ENCODE measurements around the gene LONRF2. TPM values are rescaled to one million over a fixed set of nuclear protein-coding genes. Genes with fewer than 3 reads are reported as not detected.

LONRF2 gene
- polyA plus RNA-seq (2011; rRNA removed) (17.9 and 21.8 TPM in 2 replicates), polyA plus RNA-seq (2017; fragmentation: RNase III; extraction: RNeasy Plus Mini Kit Qiagen cat#74134 plus additional on column Dnase treatment) (4.7 to 5.5 TPM (median 4.8 TPM) in 3 replicates), polyA minus RNA-seq (2011; rRNA and poly(A)+ RNA removed) (22.2 and 25.8 TPM in 2 replicates)
- 2.2 and 2.7 TPM in 2 replicates for polyA plus RNA-seq (2012; cell fraction: cytosol; rRNA removed)
- 6.8 and 10.0 TPM in 2 replicates for polyA plus RNA-seq (2012; cell fraction: nucleus; rRNA removed)

DNA sequence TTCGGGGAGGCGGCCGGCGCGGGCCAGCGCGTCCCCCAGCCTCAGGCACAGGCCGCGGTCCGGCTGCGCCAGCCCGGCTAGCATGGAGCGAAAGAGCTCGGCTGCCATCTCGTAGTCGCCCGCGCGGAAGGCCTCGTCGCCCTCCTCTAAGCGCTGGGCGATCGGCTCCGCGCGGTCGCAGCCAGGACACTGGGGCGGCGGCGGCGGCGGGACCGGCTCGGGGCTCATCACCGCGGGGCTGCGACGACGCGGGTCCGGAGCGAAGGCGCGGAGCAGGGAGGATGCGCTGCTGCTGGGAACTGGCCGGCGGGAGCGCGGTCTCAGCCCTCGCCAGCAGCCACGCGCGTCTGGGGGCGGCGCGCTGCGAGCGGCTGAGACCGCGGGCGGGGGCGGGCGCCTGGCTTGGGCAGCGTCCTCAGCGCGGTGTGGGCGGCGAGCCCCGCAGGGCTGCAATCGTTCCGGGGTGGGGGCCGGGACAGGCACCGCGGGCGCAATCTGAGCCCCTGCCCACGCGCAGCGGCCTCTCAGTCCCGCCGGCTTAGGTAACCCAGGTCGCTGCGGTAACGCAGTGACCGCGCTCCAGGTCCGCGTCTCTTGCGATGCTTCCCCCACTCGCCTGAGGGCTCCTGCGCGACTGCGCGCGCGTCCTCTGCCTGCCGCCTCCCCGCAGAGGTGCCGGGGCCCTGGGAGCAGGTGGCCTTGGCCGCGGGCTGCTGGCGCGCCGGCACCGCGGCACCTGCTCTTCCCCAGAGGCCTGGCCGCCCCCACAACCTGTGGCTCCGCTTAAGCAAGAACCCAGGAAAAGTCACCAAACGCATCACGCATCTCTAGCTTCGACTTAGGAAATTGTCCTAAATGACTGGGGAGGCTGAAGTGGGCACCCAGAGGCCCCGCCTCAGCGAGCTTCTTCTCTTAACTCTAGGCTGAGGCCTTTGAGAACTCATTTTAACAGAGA, at the start of gene LONRF2:
TSS of gene LONRF2 (minus strand) at position 636 of the 955 bp plus-strand sequence. CDS start at position 228, 408 bp downstream.
- H3K4me2 ChIP-seq, result peak within 1 kb of the TSS; percentile 83
- TF ChIP-seq RAD21 (conservative IDR thresholded peaks at IDR 0.05 in 1 of 2, IDR thresholded peaks at IDR 0.05 in 1 of 2) (peak in 1 of 2 experiments; percentile 10; a peak in 1 of 5 replicates), FOSL2 (IDR thresholded peaks at IDR 0.05) (no peak), FOSL2 (CRISPR knock-in tag; IDR thresholded peaks at IDR 0.05) (no peak), EHMT2 (IDR thresholded peaks at IDR 0.05; ENCODE audit: low read depth) (no peak), HOXB5 (CRISPR knock-in tag; IDR thresholded peaks at IDR 0.05) (no peak), TFCP2L1 (CRISPR knock-in tag; IDR thresholded peaks at IDR 0.05) (no peak), HOXB13 (CRISPR knock-in tag; IDR thresholded peaks at IDR 0.05; ENCODE audit: low read depth) (no peak), CHD2 (IDR thresholded peaks at IDR 0.05; ENCODE audit: low read length, partially characterized antibody) (no peak), EP300 (IDR thresholded peaks at IDR 0.05) (no peak), TP53 (CRISPR knock-in tag; IDR thresholded peaks at IDR 0.05) (no peak), SMC3 (IDR thresholded peaks at IDR 0.05) (0 out of 3 replicates have a peak, but pooled peaks have one; percentile 8), POLR2A (IDR thresholded peaks at IDR 0.05; ENCODE audit: low read length) (peak; percentile 30; the same call in 1 of the 2 replicates), HEYL (CRISPR knock-in tag; IDR thresholded peaks at IDR 0.05) (no peak), PHF8 (IDR thresholded peaks at IDR 0.05; ENCODE audit: borderline replicate concordance, low read depth) (no peak)
- TF ChIP-seq, protein P1, sequence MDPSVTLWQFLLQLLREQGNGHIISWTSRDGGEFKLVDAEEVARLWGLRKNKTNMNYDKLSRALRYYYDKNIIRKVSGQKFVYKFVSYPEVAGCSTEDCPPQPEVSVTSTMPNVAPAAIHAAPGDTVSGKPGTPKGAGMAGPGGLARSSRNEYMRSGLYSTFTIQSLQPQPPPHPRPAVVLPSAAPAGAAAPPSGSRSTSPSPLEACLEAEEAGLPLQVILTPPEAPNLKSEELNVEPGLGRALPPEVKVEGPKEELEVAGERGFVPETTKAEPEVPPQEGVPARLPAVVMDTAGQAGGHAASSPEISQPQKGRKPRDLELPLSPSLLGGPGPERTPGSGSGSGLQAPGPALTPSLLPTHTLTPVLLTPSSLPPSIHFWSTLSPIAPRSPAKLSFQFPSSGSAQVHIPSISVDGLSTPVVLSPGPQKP (IDR thresholded peaks at IDR 0.05; ENCODE audit: low read depth, low read length), result no peak
- TF ChIP-seq, protein P2, sequence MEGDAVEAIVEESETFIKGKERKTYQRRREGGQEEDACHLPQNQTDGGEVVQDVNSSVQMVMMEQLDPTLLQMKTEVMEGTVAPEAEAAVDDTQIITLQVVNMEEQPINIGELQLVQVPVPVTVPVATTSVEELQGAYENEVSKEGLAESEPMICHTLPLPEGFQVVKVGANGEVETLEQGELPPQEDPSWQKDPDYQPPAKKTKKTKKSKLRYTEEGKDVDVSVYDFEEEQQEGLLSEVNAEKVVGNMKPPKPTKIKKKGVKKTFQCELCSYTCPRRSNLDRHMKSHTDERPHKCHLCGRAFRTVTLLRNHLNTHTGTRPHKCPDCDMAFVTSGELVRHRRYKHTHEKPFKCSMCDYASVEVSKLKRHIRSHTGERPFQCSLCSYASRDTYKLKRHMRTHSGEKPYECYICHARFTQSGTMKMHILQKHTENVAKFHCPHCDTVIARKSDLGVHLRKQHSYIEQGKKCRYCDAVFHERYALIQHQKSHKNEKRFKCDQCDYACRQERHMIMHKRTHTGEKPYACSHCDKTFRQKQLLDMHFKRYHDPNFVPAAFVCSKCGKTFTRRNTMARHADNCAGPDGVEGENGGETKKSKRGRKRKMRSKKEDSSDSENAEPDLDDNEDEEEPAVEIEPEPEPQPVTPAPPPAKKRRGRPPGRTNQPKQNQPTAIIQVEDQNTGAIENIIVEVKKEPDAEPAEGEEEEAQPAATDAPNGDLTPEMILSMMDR (IDR thresholded peaks at IDR 0.05), result no peak
- ATAC-seq (peak; percentile 83), DNase-seq (ENCODE audit: low read depth in 1 of 2, low spot score in 1 of 2) (peak; percentile 44 to 60), FAIRE-seq (no peak)
- 28% methylated on average over 7 of the region's 113 CpGs for WGBS (ENCODE audit: missing lambda C conversion rate)
- H3K4me3 ChIP-seq, result peak within 1 kb of the TSS; percentile 88
- peak within 1 kb of the TSS; percentile 92 to 94 for H3K27ac ChIP-seq
- peaks cover 15% of the 10 kb centered on the region for H3K9me3 ChIP-seq
- ChIA-PET CTCF (interaction anchor here (1.1 to 7.4 kb wide), 8 partner anchors 9 to 95 kb away, joined by 3 to 52 read pairs (median 4); partner anchors contain the start of gene CHST10), POLR2A (interaction anchor here (1.4 to 4.7 kb wide), 2 partner anchors 12 to 31 kb away, joined by 4 to 49 read pairs; no protein-coding TSS in a partner anchor)
- H3K4me1 ChIP-seq, result peaks cover 14% of the 10 kb centered on the region; the same call in 1 of the 3 replicates

DNA sequence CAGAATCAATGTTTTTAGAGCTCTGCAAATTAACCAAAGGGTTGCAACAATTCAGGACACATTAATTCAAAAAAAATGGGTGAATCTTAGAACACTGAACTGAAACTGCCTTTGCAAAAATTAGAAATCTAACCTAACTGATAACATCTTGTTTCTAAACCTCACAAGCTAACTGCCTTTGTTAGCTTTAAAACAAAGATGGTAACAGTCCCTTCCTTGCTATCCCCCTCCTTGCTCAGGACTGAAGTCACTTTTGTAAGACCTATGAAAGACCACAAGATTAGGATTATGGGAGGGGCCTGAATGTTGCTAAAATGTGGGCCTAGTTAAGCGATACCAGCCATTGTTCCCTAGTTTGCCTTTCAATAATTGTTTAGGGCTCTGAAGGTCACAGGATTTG, 44.9 kb upstream of the LONRF2 start:
- DNase-seq (ENCODE audit: low read depth in 1 of 2, low spot score in 1 of 2), result no peak
- POLR2A ChIA-PET, result no interaction called here

More for the DNA sequence above, 44.9 kb upstream of the LONRF2 start:
- Histone ChIP-seq H3K4me3 (no peak overlapping the region), H3K4me1 (peaks cover 11% of the 10 kb centered on the region; the same call in 2 of the 3 replicates), H3K4me2 (no peak overlapping the region), H3K9me3 (peaks cover 13% of the 10 kb centered on the region; the same call in 2 of the 3 replicates), H3K27ac (no peak overlapping the region)
- no peak for FAIRE-seq
- TF ChIP-seq, protein P3, sequence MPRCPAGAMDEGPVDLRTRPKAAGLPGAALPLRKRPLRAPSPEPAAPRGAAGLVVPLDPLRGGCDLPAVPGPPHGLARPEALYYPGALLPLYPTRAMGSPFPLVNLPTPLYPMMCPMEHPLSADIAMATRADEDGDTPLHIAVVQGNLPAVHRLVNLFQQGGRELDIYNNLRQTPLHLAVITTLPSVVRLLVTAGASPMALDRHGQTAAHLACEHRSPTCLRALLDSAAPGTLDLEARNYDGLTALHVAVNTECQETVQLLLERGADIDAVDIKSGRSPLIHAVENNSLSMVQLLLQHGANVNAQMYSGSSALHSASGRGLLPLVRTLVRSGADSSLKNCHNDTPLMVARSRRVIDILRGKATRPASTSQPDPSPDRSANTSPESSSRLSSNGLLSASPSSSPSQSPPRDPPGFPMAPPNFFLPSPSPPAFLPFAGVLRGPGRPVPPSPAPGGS (IDR thresholded peaks at IDR 0.05), result no peak
- TF ChIP-seq RAD21 (conservative IDR thresholded peaks at IDR 0.05 in 1 of 2, IDR thresholded peaks at IDR 0.05 in 1 of 2) (no peak), BHLHE40 (IDR thresholded peaks at IDR 0.05; ENCODE audit: low read depth, low read length) (no peak), JUNB (IDR thresholded peaks at IDR 0.05) (no peak), MAZ (IDR thresholded peaks at IDR 0.05; ENCODE audit: borderline replicate concordance, low read depth, low read length) (no peak), HOXB5 (CRISPR knock-in tag; IDR thresholded peaks at IDR 0.05) (no peak), MYC (IDR thresholded peaks at IDR 0.05; ENCODE audit: borderline replicate concordance, low read length) (no peak), MAFK (IDR thresholded peaks at IDR 0.05; ENCODE audit: partially characterized antibody) (no peak), RNF2 (IDR thresholded peaks at IDR 0.05; ENCODE audit: borderline replicate concordance, low read depth) (no peak), FOSL2 (IDR thresholded peaks at IDR 0.05) (no peak), FOSL2 (CRISPR knock-in tag; IDR thresholded peaks at IDR 0.05) (no peak), CHD4 (IDR thresholded peaks at IDR 0.05; ENCODE audit: borderline replicate concordance) (no peak)
- TF ChIP-seq, protein P4, sequence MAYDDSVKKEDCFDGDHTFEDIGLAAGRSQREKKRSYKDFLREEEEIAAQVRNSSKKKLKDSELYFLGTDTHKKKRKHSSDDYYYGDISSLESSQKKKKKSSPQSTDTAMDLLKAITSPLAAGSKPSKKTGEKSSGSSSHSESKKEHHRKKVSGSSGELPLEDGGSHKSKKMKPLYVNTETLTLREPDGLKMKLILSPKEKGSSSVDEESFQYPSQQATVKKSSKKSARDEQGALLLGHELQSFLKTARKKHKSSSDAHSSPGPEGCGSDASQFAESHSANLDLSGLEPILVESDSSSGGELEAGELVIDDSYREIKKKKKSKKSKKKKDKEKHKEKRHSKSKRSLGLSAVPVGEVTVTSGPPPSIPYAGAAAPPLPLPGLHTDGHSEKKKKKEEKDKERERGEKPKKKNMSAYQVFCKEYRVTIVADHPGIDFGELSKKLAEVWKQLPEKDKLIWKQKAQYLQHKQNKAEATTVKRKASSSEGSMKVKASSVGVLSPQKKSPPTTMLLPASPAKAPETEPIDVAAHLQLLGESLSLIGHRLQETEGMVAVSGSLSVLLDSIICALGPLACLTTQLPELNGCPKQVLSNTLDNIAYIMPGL (CRISPR knock-in tag; IDR thresholded peaks at IDR 0.05; ENCODE audit: borderline replicate concordance), result no peak
- TF ChIP-seq, protein P5, sequence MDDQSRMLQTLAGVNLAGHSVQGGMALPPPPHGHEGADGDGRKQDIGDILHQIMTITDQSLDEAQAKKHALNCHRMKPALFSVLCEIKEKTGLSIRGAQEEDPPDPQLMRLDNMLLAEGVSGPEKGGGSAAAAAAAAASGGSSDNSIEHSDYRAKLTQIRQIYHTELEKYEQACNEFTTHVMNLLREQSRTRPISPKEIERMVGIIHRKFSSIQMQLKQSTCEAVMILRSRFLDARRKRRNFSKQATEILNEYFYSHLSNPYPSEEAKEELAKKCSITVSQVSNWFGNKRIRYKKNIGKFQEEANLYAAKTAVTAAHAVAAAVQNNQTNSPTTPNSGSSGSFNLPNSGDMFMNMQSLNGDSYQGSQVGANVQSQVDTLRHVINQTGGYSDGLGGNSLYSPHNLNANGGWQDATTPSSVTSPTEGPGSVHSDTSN (IDR thresholded peaks at IDR 0.05), result no peak
- CTCF ChIA-PET, result interaction anchor here (1.3 to 2.7 kb wide), 2 partner anchors 14 to 104 kb away, joined by 6 to 8 read pairs; no protein-coding TSS in a partner anchor
- no peak for ATAC-seq
- 85% methylated on average over 1 of the region's 1 CpG for WGBS (ENCODE audit: missing lambda C conversion rate)
